ENCODE data around the gene TYMP. TPM values are rescaled to one million over a fixed set of nuclear protein-coding genes. Genes with fewer than 3 reads are reported as not detected.

The TYMP gene
- total and polyA plus RNA-seq, 10 of the 15 experiments (the other 5 are each of a cell fraction or from before 2014, with no cell fraction given) = 0.42 to 57.8 (median 24.6) TPM

DNA sequence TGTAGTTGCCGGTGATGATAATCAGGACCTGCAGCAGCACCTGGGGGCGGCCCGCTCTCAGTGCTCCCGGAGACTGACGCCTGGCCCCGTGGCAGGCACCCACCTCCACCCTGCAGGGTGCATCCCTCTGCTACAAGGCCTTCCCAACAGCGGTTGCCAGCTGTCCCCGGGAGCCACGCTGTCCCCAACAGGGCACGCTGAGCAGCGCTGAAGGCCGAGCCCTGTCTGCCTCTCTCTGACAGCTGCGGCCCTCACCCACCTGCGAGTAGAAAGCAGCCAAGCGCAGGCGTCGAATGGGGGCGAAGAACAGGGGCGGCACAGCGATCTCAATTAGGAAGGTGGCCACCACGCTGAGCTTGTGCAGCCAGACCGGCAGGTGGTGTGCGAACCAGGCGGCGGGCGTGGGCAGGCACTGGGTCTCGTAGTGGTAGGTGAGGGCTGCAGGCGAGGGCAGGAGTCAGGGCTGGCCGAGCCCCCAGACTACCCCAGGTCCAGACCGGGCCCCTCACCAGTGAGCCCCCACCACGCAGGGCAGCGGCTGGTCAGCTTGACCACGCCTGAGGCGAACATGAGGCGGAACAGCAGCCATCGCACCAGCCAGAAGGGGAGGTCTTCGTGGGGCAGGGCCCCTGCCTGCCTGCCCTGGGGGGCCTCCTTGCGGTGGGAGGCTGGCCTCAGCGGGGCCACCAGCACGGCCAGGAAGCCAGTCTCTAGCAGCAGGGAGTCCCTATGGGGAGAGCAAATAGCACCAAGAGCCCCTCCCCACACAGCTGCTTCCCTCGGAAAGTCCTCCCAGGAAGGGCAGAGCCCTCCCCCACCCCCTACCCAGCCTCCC, 23.8 kb downstream of the TYMP start:
- intact Hi-C loops (cut with micrococcal nuclease; ENCODE audit: unreplicated experiment) (no loop called here), in situ Hi-C loops (cut with MboI) (no loop called here)
- ATAC-seq (no peak), DNase-seq (ENCODE audit: low read depth, low spot score) (no peak), FAIRE-seq (no peak)
- Histone ChIP-seq H2AFZ (ENCODE audit: control insufficient read depth, low read depth, low read length) (no peak overlapping the region), H3K4me3 (peak overlapping the region; percentile 100), H3K9me3 (replicated peaks; ENCODE audit: control insufficient read depth, insufficient read depth, low read length) (no peaks in the 10 kb centered on the region), H3K27me3 (replicated peaks in 1 of 2; ENCODE audit: control insufficient read depth in 2 of 2, insufficient read depth in 2 of 2, low read length in 1 of 2) (no peaks in the 10 kb centered on the region), H3K4me2 (ENCODE audit: control insufficient read depth, insufficient read depth) (peak overlapping the region; percentile 92), H3K79me2 (ENCODE audit: control insufficient read depth, insufficient read depth, low read length) (peaks cover 34% of the 10 kb centered on the region), H3K27ac (ENCODE audit: control insufficient read depth, insufficient read depth) (no peak overlapping the region; the same call in 1 of the 2 replicates), H3K36me3 (ENCODE audit: control insufficient read depth in 2 of 2, insufficient read depth in 2 of 2, low read length in 1 of 2) (peaks cover 4 to 8% of the 10 kb centered on the region in 2 experiments; a peak in 3 of 4 replicates), H3K4me1 (ENCODE audit: control insufficient read depth, insufficient read depth, low read length) (peaks cover 9% of the 10 kb centered on the region), H3K9ac (ENCODE audit: control insufficient read depth, insufficient read depth, low read length) (peak overlapping the region; percentile 97), H4K20me1 (ENCODE audit: control insufficient read depth, insufficient read depth) (no peaks in the 10 kb centered on the region)
- RAD21 ChIA-PET (ENCODE audit: unreplicated experiment) = no interaction called here
- no TSS peak for BruUV-seq (replicated peaks)
- SMC1A ChIA-PET (ENCODE audit: uncharacterized antibody, unreplicated experiment) = no interaction called here
- 94% methylated on average over 35 of the region's 41 CpGs for WGBS (ENCODE audit: insufficient coverage, insufficient replicate concordance, low lambda C conversion rate, missing lambda C conversion rate)
- POLR2A ChIA-PET = interaction anchor here (7.2 kb wide), 1 partner anchor 19 kb away, joined by 84 read pairs; the partner anchor contains the start of gene SCO2
- TF ChIP-seq JUND (IDR thresholded peaks at IDR 0.05; ENCODE audit: low read depth, low read length) (no peak), KDM1A (IDR thresholded peaks at IDR 0.05; ENCODE audit: borderline replicate concordance) (no peak), POLR2A (IDR thresholded peaks at IDR 0.05; ENCODE audit: low read depth, low read length) (0 out of 2 replicates have a peak, but pooled peaks have one; percentile 4), SUPT20H (IDR thresholded peaks at IDR 0.05; ENCODE audit: borderline replicate concordance, control insufficient read depth, low read depth, low read length) (no peak), ZSCAN29 (IDR thresholded peaks at IDR 0.05) (no peak), ATF7 (IDR thresholded peaks at IDR 0.05; ENCODE audit: low read depth) (no peak), MYB (IDR thresholded peaks at IDR 0.05; ENCODE audit: borderline replicate concordance, low read depth, low read length) (no peak)
- CTCF ChIA-PET = no interaction called here

- FAIRE-seq = no peak
- ChIA-PET CTCF (no interaction called here), POLR2A (no interaction called here), SMC1A (ENCODE audit: uncharacterized antibody, unreplicated experiment) (no interaction called here), RAD21 (ENCODE audit: unreplicated experiment) (no interaction called here)
- ATAC-seq = no peak
- H3K27ac ChIP-seq (ENCODE audit: control insufficient read depth, insufficient read depth) = no peak overlapping the region
- no peaks in the 10 kb centered on the region for H3K27me3 ChIP-seq (replicated peaks in 1 of 2; ENCODE audit: control insufficient read depth in 2 of 2, insufficient read depth in 2 of 2, low read length in 1 of 2)
- BruUV-seq (replicated peaks) = no TSS peak
- in situ Hi-C loops (cut with MboI) = no loop called here
- H3K4me2 ChIP-seq (ENCODE audit: control insufficient read depth, insufficient read depth) = no peak overlapping the region
- no peak overlapping the region for H3K9ac ChIP-seq (ENCODE audit: control insufficient read depth, insufficient read depth, low read length)
- DNase-seq (ENCODE audit: low read depth, low spot score) = no peak
- no peak overlapping the region for H3K4me3 ChIP-seq
- WGBS (ENCODE audit: insufficient coverage, insufficient replicate concordance, low lambda C conversion rate, missing lambda C conversion rate) = 91% methylated on average over 14 of the region's 14 CpGs
- peaks cover 9% of the 10 kb centered on the region for H3K4me1 ChIP-seq (ENCODE audit: control insufficient read depth, insufficient read depth, low read length)
- no peak overlapping the region for H2AFZ ChIP-seq (ENCODE audit: control insufficient read depth, low read depth, low read length)
- H3K79me2 ChIP-seq (ENCODE audit: control insufficient read depth, insufficient read depth, low read length) = peaks cover 31% of the 10 kb centered on the region
- peaks cover 4 to 8% of the 10 kb centered on the region in 2 experiments; a peak in 3 of 4 replicates for H3K36me3 ChIP-seq (ENCODE audit: control insufficient read depth in 2 of 2, insufficient read depth in 2 of 2, low read length in 1 of 2)
- H3K9me3 ChIP-seq (replicated peaks; ENCODE audit: control insufficient read depth, insufficient read depth, low read length) = no peaks in the 10 kb centered on the region
- TF ChIP-seq CEBPB (IDR thresholded peaks at IDR 0.05; ENCODE audit: borderline replicate concordance in 1 of 2, low read depth in 2 of 2, low read length in 2 of 2) (no peak), MYB (IDR thresholded peaks at IDR 0.05; ENCODE audit: borderline replicate concordance, low read depth, low read length) (no peak), POLR2A (IDR thresholded peaks at IDR 0.05; ENCODE audit: low read depth, low read length) (0 out of 2 replicates have a peak, but pooled peaks have one; percentile 2), TCF12 (IDR thresholded peaks at IDR 0.05; ENCODE audit: low read depth, low read length) (no peak), USF1 (IDR thresholded peaks at IDR 0.05; ENCODE audit: borderline replicate concordance, extremely low read length, insufficient read depth, low read depth, low read length) (no peak), BACH1 (IDR thresholded peaks at IDR 0.05; ENCODE audit: borderline replicate concordance) (no peak)
- H4K20me1 ChIP-seq (ENCODE audit: control insufficient read depth, insufficient read depth) = no peaks in the 10 kb centered on the region
- intact Hi-C loops (cut with micrococcal nuclease; ENCODE audit: unreplicated experiment) = no loop called here
These were observed 24.5 kb downstream of the TYMP start for GRCh38 chr22:50505276-50505775.
